Fibroblast of skin of abdomen (primary cell): ENCODE measurements around the gene TRIO.
A peak's percentile ranks its signal among the peaks of the same experiment; 100 is the strongest.

Experiments used
- DNase-seq: peaks from one replicate; pipeline ENCODE4 v3.0.0-alpha.2; 2013

The TRIO gene

DNA sequence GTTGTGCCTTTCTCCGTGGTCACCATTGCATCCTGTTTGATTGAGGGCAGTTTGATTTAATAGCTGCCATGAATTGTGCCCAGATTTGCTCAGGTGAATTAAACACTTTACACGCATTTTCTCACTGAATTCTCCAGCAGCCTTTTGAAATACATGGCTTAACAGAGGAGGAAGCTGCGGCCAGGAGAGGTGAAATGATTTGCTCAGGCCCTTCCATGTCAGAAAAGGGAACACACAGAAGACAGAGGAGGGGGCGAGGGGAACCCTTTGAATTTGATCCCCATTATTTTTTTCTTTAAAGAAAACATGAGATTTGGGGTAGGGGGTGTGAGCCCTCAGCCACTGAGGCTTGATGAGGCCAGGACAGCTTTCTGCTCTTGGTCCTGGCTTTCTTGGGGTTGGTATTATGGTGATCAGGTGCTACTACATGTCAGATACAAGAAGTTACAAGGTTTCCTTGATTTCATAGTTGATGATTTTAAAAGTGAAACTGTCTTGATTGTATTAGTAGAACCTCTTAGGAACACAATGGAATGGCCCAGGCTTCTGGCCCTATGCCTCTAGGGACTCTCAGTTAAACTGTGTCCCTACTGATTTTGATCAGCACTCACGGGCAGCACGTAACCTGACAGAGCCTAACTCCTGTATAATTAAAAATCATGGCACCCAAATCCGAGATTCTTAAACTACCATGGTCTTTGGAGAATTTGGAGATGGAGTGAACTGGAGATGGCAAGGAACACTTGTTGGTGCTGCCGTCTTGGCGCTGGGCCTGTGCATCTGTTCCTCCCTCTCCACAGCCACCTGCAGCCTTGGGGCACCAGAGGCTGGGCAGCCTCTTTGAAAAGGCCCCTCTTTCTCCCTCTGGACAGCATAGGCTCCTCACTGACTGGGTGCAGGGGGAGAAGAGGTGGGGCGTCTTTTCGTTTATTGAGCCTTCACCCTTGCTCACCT is 107.9 kb downstream of the TRIO start:
- no peak for DNase-seq

GRCh38 chr5:14251733-14252132 is 108.6 kb downstream of the TRIO start:
- no peak for DNase-seq

GRCh38 chr5:14252793-14253192 is 109.7 kb downstream of the TRIO start:
- no peak for DNase-seq

DNA sequence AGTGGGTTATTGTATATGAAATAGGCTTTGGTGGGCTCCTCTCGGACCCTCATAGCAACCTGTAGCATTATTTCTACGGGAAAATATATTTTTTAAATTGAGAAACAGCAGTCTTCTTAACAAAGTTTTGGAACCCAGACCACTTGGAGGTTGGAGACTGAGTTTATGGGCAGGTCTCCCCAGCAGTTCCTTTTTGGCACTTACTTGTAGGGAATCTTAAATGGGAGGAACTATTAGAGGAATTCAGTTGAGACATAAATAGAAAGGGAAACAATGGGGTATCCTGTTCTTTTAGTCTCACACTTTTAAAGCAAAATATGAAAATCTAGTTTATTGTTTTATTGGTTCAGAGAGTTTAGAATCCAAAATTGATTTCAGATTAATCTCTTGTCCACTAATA is 111.5 kb downstream of the TRIO start:
- no peak for DNase-seq

DNA sequence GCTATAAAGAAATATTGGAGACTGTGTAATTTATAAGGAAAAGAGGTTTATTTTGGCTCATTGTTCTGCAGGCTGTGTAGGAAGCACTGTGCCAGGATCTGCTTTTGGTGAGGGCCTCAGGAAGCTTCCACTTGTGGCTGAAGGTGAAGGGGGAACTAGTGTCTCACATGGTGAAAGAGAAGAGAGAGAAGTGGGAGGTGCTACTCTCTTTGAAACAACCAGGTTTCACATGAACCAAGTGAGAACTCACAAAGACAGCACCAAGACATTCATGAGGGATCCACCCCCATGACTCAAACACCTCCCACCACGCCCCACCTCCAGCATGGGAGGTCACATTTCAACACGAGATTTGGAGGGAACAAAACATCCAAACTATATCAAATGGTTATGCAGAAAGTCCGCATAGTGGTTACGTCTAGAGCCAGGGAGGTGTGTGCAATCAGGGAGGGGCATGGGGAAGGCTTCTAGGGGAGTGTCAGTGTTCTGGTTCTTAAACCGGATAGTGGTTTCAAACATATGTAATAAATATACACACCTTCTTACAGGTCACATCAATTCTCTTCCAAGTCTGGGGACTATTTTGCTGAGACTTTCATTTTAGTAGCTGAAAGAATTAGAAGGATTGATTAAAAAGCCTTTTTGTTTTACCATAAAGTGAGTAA is 113.0 kb downstream of the TRIO start:
- DNase-seq: no peak

GRCh38 chr5:14256756-14257393 is 113.7 kb downstream of the TRIO start:
- no peak for DNase-seq

DNA sequence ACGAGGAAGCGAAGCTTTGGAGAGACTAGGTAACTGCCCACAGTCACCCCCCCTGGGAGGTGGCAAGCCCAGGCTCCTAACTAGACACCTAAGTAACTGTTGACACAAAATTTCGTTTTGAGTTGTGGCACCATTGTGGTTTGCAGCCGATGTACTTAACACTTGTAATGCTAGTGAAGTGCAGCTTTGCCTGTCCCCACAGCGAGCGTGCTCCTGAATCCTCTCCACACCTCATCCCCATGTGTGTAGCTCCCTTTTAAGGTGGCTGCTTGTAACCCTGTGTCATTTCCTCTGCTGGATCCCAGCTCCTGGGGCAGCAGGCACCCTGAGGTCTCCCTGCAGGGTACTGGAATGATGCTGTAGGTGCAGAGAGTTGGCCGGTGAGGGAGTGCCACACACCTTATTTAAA is 114.9 kb downstream of the TRIO start:
- DNase-seq: no peak

DNA sequence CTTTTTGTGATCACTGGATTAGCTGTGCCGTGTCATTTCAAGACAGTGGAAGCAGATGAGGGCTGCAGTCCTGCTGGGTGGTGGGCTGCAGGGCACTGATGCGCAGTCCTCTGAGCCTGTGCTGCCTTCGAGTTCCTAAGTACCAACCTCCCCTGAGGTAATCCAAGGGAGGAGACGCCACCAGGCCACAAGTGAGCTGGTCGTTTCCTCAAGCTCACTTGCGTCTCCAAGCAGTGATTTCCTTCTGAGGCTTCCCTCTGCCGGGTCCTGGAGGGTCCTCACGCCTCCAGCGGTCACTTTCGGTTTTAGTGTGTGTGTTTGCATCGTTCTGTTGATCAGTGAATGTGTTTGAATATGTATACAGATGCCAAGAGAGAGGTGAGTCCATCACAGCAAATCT is 115.7 kb downstream of the TRIO start:
- DNase-seq: no peak

DNA sequence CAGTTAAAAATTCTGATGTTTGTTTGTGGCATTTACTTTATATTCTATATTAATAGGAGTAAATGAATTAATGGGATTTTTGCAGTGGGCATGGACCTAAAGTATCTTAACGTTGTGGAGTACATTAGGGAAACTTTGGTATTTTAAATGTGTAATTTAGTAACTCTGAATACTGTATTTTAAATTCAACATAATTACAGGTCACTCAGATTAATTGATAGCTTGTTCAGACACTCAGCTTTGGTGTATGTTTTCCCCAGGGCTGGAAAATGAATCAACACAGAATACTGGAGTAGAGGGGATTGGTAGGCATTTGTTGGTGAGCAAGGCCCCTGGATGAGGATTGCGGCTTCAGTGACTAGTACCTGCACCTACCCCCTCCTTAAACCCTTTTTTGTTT is 117.5 kb downstream of the TRIO start:
- DNase-seq: no peak

GRCh38 chr5:14261235-14261634 is 118.1 kb downstream of the TRIO start:
- no peak for DNase-seq

- DNase-seq: no peak
These were observed 118.9 kb downstream of the TRIO start for GRCh38 chr5:14261856-14262611.

DNA sequence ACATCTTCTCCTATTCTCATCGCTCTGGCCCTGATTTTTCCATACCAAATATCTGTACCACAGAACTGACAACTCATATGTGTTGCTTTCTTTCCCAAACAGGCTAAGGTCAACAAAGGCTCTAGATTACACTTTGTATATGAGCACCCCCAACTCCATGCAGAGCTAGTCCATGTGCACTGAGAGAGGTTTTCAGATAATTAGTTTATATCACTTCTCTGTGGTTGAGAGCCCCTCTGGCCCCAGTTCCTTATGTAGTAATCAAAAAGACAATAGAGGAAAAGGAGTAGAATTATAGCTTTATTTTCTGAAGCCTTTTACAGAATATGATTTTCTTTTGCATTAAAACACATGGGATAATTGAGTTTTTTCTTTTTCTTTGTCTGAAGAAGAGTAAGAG is 120.0 kb downstream of the TRIO start:
- no peak for DNase-seq

DNA sequence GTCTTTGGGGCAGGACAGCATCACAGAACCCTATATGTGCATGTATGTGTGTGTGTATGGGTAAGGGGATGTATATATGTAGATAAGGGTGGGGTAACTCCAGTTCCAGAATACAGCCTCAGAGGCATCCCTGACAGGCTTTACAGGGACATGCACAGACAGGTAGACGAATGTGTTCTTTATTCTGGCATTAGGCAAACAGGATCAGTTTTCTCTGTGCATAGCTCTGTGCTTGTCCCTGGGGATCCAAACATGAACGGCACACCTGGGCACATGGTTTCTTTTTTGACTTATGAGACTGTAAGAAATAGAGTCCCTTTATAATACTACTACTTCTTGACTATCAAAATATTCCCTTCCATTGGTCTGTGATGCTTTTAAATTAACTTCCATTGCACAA is 120.6 kb downstream of the TRIO start:
- DNase-seq: no peak

DNA sequence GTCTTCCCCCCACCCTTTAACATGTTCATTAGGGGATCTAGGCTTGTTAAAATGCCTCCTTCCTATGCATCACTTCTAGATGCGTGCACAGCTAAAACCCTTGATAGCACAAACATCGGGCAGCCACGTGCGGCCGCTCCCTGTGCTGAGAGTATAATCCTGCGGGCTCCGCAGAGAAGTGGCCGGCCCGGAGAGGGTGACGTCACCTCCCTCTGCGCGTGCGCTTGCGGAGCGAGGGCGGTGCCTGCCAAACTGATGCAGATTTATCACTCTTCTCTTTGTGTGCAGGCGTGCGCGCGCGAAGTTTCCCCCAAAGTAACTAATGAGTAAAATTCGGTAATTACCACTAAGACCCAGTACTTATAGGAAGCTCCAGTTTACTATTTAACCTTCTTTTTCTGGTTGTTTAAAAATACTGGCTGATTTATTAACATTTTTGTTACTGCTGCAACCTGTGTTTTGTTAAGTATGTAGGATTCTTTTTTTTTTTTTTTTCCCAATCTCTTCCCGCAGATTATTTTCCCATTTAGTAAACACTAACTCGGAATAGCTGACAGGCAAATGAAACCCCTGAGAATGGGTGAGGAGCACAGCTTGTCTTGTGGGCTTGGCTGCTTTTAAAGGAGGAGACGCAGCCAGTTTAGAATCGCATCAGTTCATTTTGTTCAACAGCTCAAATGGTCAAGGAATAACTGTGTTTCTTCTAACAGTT is 121.6 kb downstream of the TRIO start:
- DNase-seq: peak; percentile 96

DNA sequence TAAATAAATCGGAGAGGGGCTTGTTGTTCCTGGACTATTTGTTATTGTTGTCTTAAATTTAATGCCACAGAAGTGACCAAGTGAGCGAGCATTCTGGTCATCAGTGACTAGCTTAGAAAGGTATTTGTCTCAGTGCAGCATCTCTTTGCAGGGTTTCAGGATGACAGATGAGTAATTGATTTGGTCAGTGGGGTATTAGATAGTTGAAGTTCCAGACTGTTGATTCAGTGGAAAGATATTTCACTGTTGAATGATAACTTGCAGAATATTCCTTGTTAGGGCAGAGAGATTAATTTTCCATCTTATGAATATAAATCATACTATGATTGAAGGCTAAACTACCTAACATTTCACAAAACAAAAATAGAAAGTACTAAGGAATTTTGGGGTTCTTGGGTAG is 122.4 kb downstream of the TRIO start:
- DNase-seq: peak; percentile 95

GRCh38 chr5:14266171-14266570 is 123.0 kb downstream of the TRIO start:
- DNase-seq: no peak

- DNase-seq: no peak
These were observed 123.5 kb downstream of the TRIO start for GRCh38 chr5:14266686-14267085.

- no peak for DNase-seq
These were observed 124.2 kb downstream of the TRIO start for GRCh38 chr5:14267166-14267838.

- peak; percentile 86 for DNase-seq
These were observed 125.0 kb downstream of the TRIO start for GRCh38 chr5:14267991-14268708.

DNA sequence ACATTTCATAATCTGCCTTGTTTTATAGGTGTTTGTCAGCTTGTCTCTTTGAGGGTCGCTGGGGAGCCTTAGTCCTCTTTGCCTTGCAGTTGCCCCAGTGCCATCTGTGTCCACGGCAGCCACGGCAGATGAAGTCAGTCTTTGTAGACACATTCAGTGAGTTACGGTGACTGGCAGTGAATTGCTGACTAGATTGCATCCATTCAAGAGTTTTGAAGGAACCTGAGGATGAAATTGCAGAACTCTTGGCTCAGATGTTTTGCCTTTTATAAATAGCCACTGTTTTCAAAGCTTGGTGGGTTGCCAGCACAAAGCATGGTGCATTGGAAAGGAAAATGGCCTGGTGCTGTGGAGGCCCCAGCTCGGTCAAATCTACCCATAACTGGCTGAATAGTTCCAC is 125.6 kb downstream of the TRIO start:
- peak; percentile 51 for DNase-seq

- no peak for DNase-seq
These were observed 126.3 kb downstream of the TRIO start for GRCh38 chr5:14269395-14269794.
